ENCODE data around the gene ELK3.

Gene ELK3

DNA sequence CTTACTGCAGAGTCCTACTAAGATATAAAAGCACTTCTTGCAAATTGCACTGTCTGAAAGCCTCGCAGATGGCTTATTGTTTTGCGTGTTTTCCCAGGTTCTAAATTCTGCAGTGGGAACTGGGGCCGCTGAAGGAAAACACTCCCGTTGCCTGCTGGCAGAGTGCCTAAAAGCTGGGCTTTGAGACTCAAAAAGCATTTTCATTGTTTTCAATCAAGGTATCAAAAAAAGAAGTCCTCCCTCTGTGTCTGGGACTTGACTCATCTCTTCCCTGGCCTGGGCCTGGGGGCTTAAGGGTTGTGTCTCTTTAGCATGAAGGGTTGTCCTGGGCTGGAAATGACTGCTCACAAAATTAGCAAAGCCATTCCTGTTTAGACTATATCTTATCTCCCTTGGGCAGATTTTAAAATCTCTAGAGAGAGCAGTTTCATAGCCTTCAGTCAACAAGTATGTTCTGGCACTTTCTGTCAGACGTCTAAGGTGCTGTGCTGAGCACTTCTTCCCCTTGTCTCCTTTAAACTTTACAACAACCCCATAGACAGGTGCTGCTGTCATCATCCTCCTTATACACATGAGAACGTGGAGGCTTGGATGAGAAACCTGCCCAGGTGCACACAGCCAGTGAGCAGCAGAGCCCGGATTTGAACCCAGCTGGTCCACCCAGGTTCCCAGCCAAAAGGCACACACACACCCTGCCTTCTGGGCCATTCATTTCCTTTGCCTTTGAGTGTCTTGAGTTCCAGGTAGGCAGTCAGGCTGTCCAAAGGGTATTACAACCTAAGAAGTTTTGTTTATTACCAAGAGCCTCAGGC is 31.1 kb downstream of the ELK3 start:
- Histone ChIP-seq H3K4me2 (ENCODE audit: insufficient read depth, low read length) (no peak overlapping the region), H3K9me3 (ENCODE audit: insufficient read depth, low read length, severe bottlenecking) (peaks cover 2% of the 10 kb centered on the region), H3K4me1 (ENCODE audit: insufficient read depth, low read length) (no peaks in the 10 kb centered on the region), H2AFZ (ENCODE audit: low read depth, low read length) (no peak overlapping the region), H3K27ac (ENCODE audit: low read length) (no peak overlapping the region), H3K4me3 (ENCODE audit: low read depth in 1 of 2, low read length in 2 of 2) (no peak overlapping the region), H3K79me2 (ENCODE audit: insufficient read depth, low read length) (peaks cover 6% of the 10 kb centered on the region; the same call in 1 of the 2 replicates), H4K20me1 (ENCODE audit: insufficient read depth, low read length) (0 out of 2 replicates have a peak, but pooled peaks cover 2% of the 10 kb centered on the region), H3K36me3 (ENCODE audit: insufficient read depth, low read length) (peaks cover 21% of the 10 kb centered on the region), H3K27me3 (ENCODE audit: insufficient read depth, low read length, poor library complexity) (no peaks in the 10 kb centered on the region), H3K9ac (ENCODE audit: low read depth, low read length) (no peak overlapping the region)
- ATAC-seq (ENCODE audit: insufficient read depth, low read depth) (no peak), DNase-seq (no peak)
- no peak for TF ChIP-seq CTCF (IDR thresholded peaks at IDR 0.05; ENCODE audit: borderline replicate concordance, extremely low read depth, low read length, poor library complexity, severe bottlenecking)
- no peak for TF ChIP-seq EZH2 (IDR thresholded peaks at IDR 0.05; ENCODE audit: borderline replicate concordance, low read depth, low read length, severe bottlenecking)

- Histone ChIP-seq H3K4me2 (ENCODE audit: insufficient read depth, low read length) (no peak overlapping the region), H3K27ac (ENCODE audit: low read length) (no peak overlapping the region), H3K36me3 (ENCODE audit: insufficient read depth, low read length) (peaks cover 21% of the 10 kb centered on the region), H3K4me1 (ENCODE audit: insufficient read depth, low read length) (no peaks in the 10 kb centered on the region), H2AFZ (ENCODE audit: low read depth, low read length) (no peak overlapping the region), H3K79me2 (ENCODE audit: insufficient read depth, low read length) (peaks cover 4% of the 10 kb centered on the region; the same call in 1 of the 2 replicates), H3K9me3 (ENCODE audit: insufficient read depth, low read length, severe bottlenecking) (peaks cover 2% of the 10 kb centered on the region), H3K9ac (ENCODE audit: low read depth, low read length) (no peak overlapping the region), H3K27me3 (ENCODE audit: insufficient read depth, low read length, poor library complexity) (no peaks in the 10 kb centered on the region), H4K20me1 (ENCODE audit: insufficient read depth, low read length) (0 out of 2 replicates have a peak, but pooled peaks cover 2% of the 10 kb centered on the region), H3K4me3 (ENCODE audit: low read depth in 1 of 2, low read length in 2 of 2) (no peak overlapping the region)
- TF ChIP-seq CTCF (IDR thresholded peaks at IDR 0.05; ENCODE audit: borderline replicate concordance, extremely low read depth, low read length, poor library complexity, severe bottlenecking) (no peak), EZH2 (IDR thresholded peaks at IDR 0.05; ENCODE audit: borderline replicate concordance, low read depth, low read length, severe bottlenecking) (no peak)
- DNase-seq (no peak), ATAC-seq (ENCODE audit: insufficient read depth, low read depth) (no peak)
Observed at GRCh38 chr12:96225994-96226399, 31.8 kb downstream of the ELK3 start.

- Histone ChIP-seq H3K27ac (ENCODE audit: low read length) (no peak overlapping the region), H3K79me2 (ENCODE audit: insufficient read depth, low read length) (0 out of 2 replicates have a peak, but pooled peaks cover 2% of the 10 kb centered on the region), H3K4me1 (ENCODE audit: insufficient read depth, low read length) (no peaks in the 10 kb centered on the region), H3K9ac (ENCODE audit: low read depth, low read length) (no peak overlapping the region), H3K4me3 (ENCODE audit: low read depth in 1 of 2, low read length in 2 of 2) (no peak overlapping the region), H4K20me1 (ENCODE audit: insufficient read depth, low read length) (0 out of 2 replicates have a peak, but pooled peaks cover 2% of the 10 kb centered on the region), H2AFZ (ENCODE audit: low read depth, low read length) (no peak overlapping the region), H3K36me3 (ENCODE audit: insufficient read depth, low read length) (peaks cover 21% of the 10 kb centered on the region), H3K9me3 (ENCODE audit: insufficient read depth, low read length, severe bottlenecking) (peaks cover 2% of the 10 kb centered on the region), H3K4me2 (ENCODE audit: insufficient read depth, low read length) (no peak overlapping the region), H3K27me3 (ENCODE audit: insufficient read depth, low read length, poor library complexity) (no peaks in the 10 kb centered on the region)
- ATAC-seq (ENCODE audit: insufficient read depth, low read depth), result no peak
- DNase-seq, result no peak
- no peak for TF ChIP-seq EZH2 (IDR thresholded peaks at IDR 0.05; ENCODE audit: borderline replicate concordance, low read depth, low read length, severe bottlenecking)
- TF ChIP-seq CTCF (IDR thresholded peaks at IDR 0.05; ENCODE audit: borderline replicate concordance, extremely low read depth, low read length, poor library complexity, severe bottlenecking), result no peak
Observed at GRCh38 chr12:96226401-96226800, 32.2 kb downstream of the ELK3 start.
